Stimulated activated CD8-positive, alpha-beta memory T cell treated with anti-CD3 and anti-CD28 coated beads, Interleukin-4, amount 100 ng/mL, for 24 hours (primary cell): ENCODE results near the gene AGRN.
"Not testable (repeated sequence)": the region's sequence is repeated elsewhere in the genome, so short reads cannot be mapped to it uniquely, and the experiment has no call there.

Experiments
- DNase-seq: peaks from one replicate; pipeline ENCODE4 v3.0.0-alpha.2; 2020; ENCODE audit warnings: low read depth

AGRN gene

GRCh38 chr1:1020000-1020404 lies at the start of gene AGRN:
Gene AGRN, plus strand, starts transcription at chr1:1020120. Its CDS starts 53 bp downstream, at chr1:1020173.
- DNase-seq, result no peak

- DNase-seq, result no peak
Observed at GRCh38 chr1:970242-970972, 49.5 kb upstream of the AGRN start.

GRCh38 chr1:970973-971730 lies 48.8 kb upstream of the AGRN start:
- DNase-seq, result no peak

GRCh38 chr1:971751-972506 lies 48.0 kb upstream of the AGRN start:
- no peak for DNase-seq

GRCh38 chr1:972726-973458 lies 47.0 kb upstream of the AGRN start:
- DNase-seq, result no peak

GRCh38 chr1:973459-974292 lies 46.2 kb upstream of the AGRN start:
- DNase-seq, result no peak

GRCh38 chr1:974293-974640 lies 45.7 kb upstream of the AGRN start:
- DNase-seq, result no peak

GRCh38 chr1:974687-975328 lies 45.1 kb upstream of the AGRN start:
- DNase-seq, result no peak

GRCh38 chr1:975365-975764 lies 44.6 kb upstream of the AGRN start:
- DNase-seq, result no peak

- peak; percentile 43 for DNase-seq
Observed at GRCh38 chr1:975896-976683, 43.8 kb upstream of the AGRN start.

- DNase-seq, result not testable (repeated sequence)
Observed at GRCh38 chr1:976791-977190, 43.1 kb upstream of the AGRN start.

GRCh38 chr1:978069-978834 lies 41.7 kb upstream of the AGRN start:
- no peak for DNase-seq

GRCh38 chr1:978835-979743 lies 40.8 kb upstream of the AGRN start:
- DNase-seq, result no peak

- DNase-seq, result no peak
Observed at GRCh38 chr1:979744-980072, 40.2 kb upstream of the AGRN start.

GRCh38 chr1:980137-980571 lies 39.8 kb upstream of the AGRN start:
- no peak for DNase-seq

- no peak for DNase-seq
Observed at GRCh38 chr1:980602-981395, 39.1 kb upstream of the AGRN start.

- DNase-seq, result no peak
Observed at GRCh38 chr1:981491-981954, 38.4 kb upstream of the AGRN start.
